CD4-positive, alpha-beta T cell treated with Interleukin-2 at 100 ng/mL for 4 hours (primary cell): ENCODE results near the gene PMPCA.

Source experiments
- DNase-seq: peaks from one replicate; pipeline ENCODE4 v3.0.0-alpha.2; 2020; ENCODE audit warnings: low spot score

Gene PMPCA

GRCh38 chr9:136410500-136411287, at the start of gene PMPCA, which contains the start of gene ENTR1:
Gene PMPCA, plus strand, starts transcription at chr9:136410658. Its CDS starts 11 bp downstream, at chr9:136410669.
Gene ENTR1, minus strand, starts transcription at chr9:136410614. Its CDS starts 217 bp downstream, at chr9:136410397.
- DNase-seq = peak; percentile 92

GRCh38 chr9:136361047-136361753, 49.3 kb upstream of the PMPCA start:
- no peak for DNase-seq

- no peak for DNase-seq
These were observed 48.6 kb upstream of the PMPCA start for GRCh38 chr9:136361754-136362449.

- no peak for DNase-seq
These were observed 48.0 kb upstream of the PMPCA start for GRCh38 chr9:136362450-136362784.

GRCh38 chr9:136363106-136363948, 47.1 kb upstream of the PMPCA start, which contains the start of gene DNLZ:
Gene DNLZ, minus strand, starts transcription at chr9:136363744. Its CDS starts 30 bp downstream, at chr9:136363714.
- DNase-seq = peak; percentile 95

GRCh38 chr9:136363949-136364748, 46.3 kb upstream of the PMPCA start:
- no peak for DNase-seq

GRCh38 chr9:136364942-136365774, 45.3 kb upstream of the PMPCA start:
- DNase-seq = no peak

GRCh38 chr9:136365775-136366222, 44.7 kb upstream of the PMPCA start:
- DNase-seq = no peak

- no peak for DNase-seq
These were observed 43.6 kb upstream of the PMPCA start for GRCh38 chr9:136366826-136367225.

- no peak for DNase-seq
These were observed 42.9 kb upstream of the PMPCA start for GRCh38 chr9:136367296-136368145.

GRCh38 chr9:136368190-136368589, 42.3 kb upstream of the PMPCA start:
- DNase-seq = no peak

- DNase-seq = no peak
These were observed 40.4 kb upstream of the PMPCA start for GRCh38 chr9:136370037-136370436.

- no peak for DNase-seq
These were observed 39.5 kb upstream of the PMPCA start for GRCh38 chr9:136370687-136371532.

GRCh38 chr9:136371533-136371880, 39.0 kb upstream of the PMPCA start:
- DNase-seq = no peak

- DNase-seq = no peak
These were observed 38.5 kb upstream of the PMPCA start for GRCh38 chr9:136372006-136372405.

GRCh38 chr9:136372561-136373299, 37.7 kb upstream of the PMPCA start:
- no peak for DNase-seq
